NCI-H1436 (cell line): Measurements from ENCODE around the gene IL7R.
"Not testable (repeated sequence)": the region's sequence is repeated elsewhere in the genome, so short reads cannot be mapped to it uniquely, and the experiment has no call there.

ENCODE experiments used
- DNase-seq: peaks from one replicate; lab custom pipeline; 2025; lab: John Stamatoyannopoulos, UW

The IL7R gene

GRCh38 chr5:35876454-35876853 lies 19.8 kb downstream of the IL7R start:
- DNase-seq = no peak

GRCh38 chr5:35876922-35877321 lies 20.2 kb downstream of the IL7R start:
- DNase-seq = no peak

GRCh38 chr5:35877655-35878054 lies 21.0 kb downstream of the IL7R start:
- no peak for DNase-seq

- no peak for DNase-seq
Measured at GRCh38 chr5:35878079-35878478, 21.4 kb downstream of the IL7R start.

GRCh38 chr5:35879096-35879495 lies 22.4 kb downstream of the IL7R start:
- DNase-seq = no peak

- no peak for DNase-seq
Measured at GRCh38 chr5:35879649-35880048, 23.0 kb downstream of the IL7R start.

- no peak for DNase-seq
Measured at GRCh38 chr5:35880156-35880555, 23.5 kb downstream of the IL7R start.

- DNase-seq = no peak
Measured at GRCh38 chr5:35881758-35882157, 25.1 kb downstream of the IL7R start.

- no peak for DNase-seq
Measured at GRCh38 chr5:35884191-35884769, 27.6 kb downstream of the IL7R start.

- DNase-seq = no peak
Measured at GRCh38 chr5:35884773-35885172, 28.1 kb downstream of the IL7R start.

- DNase-seq = no peak
Measured at GRCh38 chr5:35886381-35886780, 29.7 kb downstream of the IL7R start.

GRCh38 chr5:35887321-35888100 lies 30.8 kb downstream of the IL7R start:
- no peak for DNase-seq

- DNase-seq = no peak
Measured at GRCh38 chr5:35890021-35891020, 33.6 kb downstream of the IL7R start.

- not testable (repeated sequence) for DNase-seq
Measured at GRCh38 chr5:35892799-35893198, 36.1 kb downstream of the IL7R start.

- no peak for DNase-seq
Measured at GRCh38 chr5:35894131-35894530, 37.4 kb downstream of the IL7R start.

- no peak for DNase-seq
Measured at GRCh38 chr5:35898952-35899660, 42.4 kb downstream of the IL7R start.

GRCh38 chr5:35899800-35900199 lies 43.1 kb downstream of the IL7R start:
- DNase-seq = no peak

GRCh38 chr5:35900972-35901695 lies 44.4 kb downstream of the IL7R start:
- no peak for DNase-seq

- no peak for DNase-seq
Measured at GRCh38 chr5:35902046-35902672, 45.5 kb downstream of the IL7R start.

GRCh38 chr5:35903631-35904203 lies 47.0 kb downstream of the IL7R start:
- no peak for DNase-seq
